GM19324 (cell line): ENCODE data around the gene CAPN5.
"Not testable (repeated sequence)": the region's sequence is repeated elsewhere in the genome, so short reads cannot be mapped to it uniquely, and the experiment has no call there.

Source experiments
- ATAC-seq: cut with Tn5 transposase; IDR thresholded peaks from one replicate; pipeline ENCODE4 v1.9.1; 2021; ENCODE audit warnings: mild to moderate bottlenecking, moderate library complexity; ENCODE audit not compliant: unreplicated experiment, low FRiP score

The CAPN5 gene

DNA sequence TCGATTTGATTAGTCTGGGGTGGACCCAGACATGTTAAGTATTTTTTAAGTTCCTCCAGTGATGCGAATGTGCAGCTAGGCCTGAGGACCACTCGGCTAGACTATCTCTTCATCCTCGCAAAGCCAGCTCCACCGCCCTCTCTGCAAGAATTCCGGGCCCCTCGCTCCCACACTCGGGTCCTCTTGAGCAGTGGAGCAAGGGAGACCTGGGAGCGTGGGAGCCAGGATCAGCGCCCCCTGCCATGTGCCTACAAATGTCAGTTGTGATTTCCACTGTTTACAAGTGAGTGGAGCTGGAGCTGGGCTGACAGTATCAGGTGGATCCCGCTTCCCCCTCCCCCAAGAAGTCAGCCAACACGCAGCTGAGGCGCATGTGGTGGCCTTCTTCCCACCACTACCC is 25.9 kb upstream of the CAPN5 start:
- no peak for ATAC-seq

DNA sequence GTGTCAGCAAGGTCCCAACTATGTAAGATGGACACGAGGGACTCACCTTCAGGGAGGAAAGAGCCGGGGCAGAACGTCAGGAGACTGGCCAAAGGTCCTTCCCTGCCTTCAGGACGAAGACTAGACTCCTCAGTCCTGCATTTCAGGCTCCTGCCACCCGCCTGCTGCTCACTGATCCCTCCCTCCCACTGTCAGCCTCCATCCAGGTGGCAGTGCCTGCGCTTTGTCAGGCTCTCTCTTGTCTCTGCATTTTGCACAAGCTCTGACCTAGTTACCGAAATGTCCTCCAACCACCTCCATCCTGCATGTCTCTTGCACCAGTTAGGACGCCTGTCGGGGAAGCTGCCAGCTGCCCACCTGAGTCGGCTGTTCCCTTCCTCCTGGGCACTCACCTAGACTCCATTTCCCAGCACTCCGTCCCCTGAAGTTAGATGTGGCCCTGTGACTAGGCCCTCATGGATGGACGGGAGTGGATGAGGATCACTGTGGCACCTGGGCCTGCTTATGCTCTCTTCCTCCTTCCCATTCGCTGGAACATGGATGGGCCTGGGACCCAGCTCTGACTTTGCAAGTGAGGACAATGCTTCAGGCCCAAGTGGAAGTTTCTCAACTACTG is 24.6 kb upstream of the CAPN5 start:
- no peak for ATAC-seq

DNA sequence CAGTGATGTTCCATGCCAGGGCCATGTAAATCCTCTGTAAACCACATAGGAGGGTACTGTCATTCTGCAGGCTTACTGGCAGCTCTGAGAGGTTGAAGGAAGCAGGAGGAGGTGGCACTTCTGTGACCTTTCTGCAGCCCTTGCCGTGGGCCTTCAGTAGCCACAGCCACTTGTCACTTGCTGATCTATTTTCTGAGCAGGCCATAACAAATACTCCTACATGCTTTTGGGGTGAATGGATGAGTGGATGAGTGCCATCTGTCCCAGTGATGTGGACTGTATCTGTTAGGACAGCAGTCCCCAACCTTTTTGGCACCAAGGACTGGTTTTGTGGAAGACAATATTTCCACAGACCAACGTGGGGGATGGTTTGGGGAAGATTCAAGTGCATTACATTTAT is 22.4 kb upstream of the CAPN5 start:
- no peak for ATAC-seq

GRCh38 chr11:77044886-77045285 is 21.9 kb upstream of the CAPN5 start:
- ATAC-seq, result no peak

GRCh38 chr11:77046060-77046501 is 20.7 kb upstream of the CAPN5 start:
- ATAC-seq, result no peak

GRCh38 chr11:77047007-77047927 is 19.5 kb upstream of the CAPN5 start:
- peak; percentile 78 for ATAC-seq

GRCh38 chr11:77047928-77048446 is 18.8 kb upstream of the CAPN5 start:
- ATAC-seq, result not testable (repeated sequence)

DNA sequence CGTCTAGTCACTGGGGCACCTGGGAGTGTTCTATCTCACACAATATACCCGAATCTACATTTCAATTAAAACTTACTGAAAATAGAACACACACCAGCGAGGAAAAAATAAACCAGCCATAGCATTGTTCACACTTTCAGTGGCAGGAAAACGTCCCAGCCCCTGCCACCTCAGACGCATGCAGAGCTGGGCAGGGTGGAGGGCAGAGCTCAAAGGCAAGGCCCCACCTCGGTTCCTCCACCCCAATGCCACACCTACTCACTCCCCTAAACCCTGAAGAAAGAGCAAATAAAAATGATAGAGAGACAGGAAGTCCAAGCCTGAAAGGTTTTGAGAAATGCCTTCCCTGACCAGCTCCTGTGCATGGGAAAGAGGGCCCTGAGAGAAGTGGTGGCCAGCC is 17.7 kb upstream of the CAPN5 start:
- no peak for ATAC-seq

DNA sequence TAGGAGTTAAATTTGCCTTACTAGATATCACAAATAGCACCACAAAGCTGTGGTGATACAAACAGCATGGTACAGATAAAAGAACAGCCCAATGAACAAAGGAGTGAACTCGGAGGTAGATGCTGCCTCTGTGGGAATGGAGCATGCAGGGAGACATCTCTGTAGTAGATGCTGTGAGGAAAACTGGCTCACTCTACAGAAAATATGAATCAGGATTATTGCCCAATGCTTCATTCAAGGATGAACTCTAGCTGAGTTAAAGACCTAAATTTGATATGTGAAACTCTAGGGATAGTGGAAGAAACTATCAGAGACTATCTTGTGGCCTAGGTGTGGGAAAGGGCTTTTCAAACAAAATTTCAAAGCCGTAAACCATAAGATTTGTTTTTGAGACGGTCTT is 15.3 kb upstream of the CAPN5 start:
- no peak for ATAC-seq

DNA sequence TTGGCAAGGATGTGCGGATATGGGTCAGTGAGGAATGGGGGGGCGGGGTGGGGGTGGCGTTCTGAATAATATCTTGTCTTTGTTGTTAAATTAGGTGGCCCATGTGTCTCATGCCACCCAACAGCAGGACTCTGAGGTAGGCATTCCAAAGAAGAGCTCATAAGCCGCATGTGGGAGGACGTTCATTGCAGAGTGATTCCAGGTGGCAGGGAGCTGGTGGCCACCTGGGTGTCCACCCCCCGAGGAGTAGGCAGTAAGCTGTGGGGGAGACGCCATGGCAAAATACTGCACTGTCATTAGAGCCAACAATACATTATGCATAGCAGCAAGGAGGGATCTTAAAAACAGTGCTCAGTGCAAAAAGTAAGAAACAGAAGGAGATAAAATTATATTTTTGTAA is 14.3 kb upstream of the CAPN5 start:
- no peak for ATAC-seq

DNA sequence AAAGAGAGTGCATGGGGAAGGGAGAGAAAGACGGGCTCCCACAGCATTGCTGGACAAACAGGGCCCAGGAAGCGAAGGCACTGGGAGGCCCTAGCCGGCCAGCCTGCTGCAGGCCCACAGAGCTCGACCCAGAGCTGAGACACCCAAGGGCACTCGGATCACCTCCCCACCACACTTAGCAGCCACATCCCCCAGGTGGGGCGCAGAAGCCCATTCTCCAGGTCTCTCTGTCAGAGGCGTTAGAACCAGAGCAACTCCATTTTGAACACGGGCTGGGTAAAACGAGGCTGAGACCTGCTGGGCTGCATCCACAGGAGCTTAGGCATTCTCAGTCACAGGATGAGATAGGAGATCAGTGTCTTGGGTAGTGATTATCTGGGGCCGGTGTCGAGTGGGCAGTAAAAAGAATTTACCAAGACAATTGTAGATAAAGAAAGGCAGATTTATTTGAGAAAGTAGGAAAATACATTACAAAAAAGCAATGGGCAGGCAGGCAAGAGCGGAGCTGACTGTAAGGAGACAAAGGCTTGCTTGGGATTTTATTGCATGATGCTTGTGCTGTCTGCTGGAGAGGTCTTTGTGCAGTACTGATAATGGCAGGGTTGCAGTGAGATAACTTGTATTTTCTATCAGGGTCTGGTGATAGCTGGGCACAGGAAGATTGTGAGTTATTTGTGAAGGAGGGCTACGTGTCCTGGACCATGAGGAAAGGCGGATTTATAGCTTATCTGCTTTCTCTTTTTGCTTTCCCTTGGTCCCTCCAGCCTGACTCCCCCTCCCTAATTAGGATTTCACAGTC is 13.4 kb upstream of the CAPN5 start:
- ATAC-seq, result no peak

- ATAC-seq, result no peak
Measured at GRCh38 chr11:77054084-77054483, 12.7 kb upstream of the CAPN5 start.

DNA sequence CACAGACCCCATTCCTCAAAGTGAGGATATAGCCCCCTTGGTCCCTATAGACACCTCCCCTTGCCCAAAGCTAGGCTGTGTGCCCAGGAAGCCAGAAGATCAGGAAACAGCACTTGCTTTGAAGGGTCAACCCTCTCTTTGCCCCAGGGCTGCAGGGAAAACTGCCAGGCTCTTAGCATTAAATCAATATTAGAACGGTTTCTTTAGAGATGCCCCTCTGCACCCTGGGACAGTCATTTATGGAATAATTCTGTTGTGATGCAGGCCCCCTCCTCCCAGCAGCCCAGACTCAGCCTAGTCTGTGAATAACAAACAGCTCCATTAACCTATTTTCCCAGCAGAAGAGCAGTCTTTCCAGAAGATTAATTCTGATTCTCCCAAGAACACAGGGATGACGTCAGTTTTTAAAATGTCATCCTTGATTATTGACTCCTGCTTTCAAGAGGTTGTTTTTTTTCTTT is 11.6 kb upstream of the CAPN5 start:
- ATAC-seq, result no peak

DNA sequence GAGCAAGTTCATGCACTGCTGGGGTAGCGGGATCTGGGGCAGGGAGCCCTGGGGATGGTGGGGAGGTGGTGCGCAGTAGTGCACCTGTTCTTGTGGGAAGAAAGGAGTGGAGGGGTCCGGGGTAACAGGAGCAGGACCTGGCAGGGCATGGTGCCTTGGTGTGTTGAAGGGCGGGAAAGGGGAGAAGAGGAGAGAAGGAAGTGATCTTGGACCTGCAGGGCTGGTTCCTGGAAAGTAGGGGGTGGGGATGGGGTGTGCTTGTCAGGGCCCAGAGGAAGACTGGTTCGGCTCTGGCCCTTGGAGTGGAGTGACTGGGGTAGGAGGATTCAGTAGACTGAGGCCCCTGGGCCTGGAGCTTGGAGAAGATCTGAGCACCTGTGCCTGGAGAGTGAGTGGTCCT is 10.9 kb upstream of the CAPN5 start:
- ATAC-seq, result no peak

GRCh38 chr11:77056814-77057402 is 9.9 kb upstream of the CAPN5 start:
- no peak for ATAC-seq

GRCh38 chr11:77057938-77058474 is 8.8 kb upstream of the CAPN5 start:
- ATAC-seq, result no peak

DNA sequence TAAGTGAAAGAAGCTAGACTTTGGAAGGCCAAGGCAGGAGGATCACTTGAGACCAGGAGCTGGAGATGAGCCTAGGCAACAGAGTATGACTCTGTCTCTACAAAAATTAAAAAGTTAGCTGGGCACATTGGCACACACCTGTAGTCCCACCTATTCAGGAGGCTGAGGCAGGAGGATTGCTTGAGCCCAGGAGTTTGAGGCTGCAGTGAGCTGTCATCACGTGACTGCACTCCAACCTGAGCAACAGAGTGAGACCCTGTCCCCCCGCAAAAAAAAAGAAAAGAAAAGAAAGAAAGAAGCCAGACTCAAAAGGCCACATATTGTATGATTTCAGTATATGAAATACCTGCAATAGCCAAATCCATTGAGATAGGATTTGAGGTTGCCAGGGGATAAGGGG is 7.9 kb upstream of the CAPN5 start:
- no peak for ATAC-seq

- ATAC-seq, result no peak
Measured at GRCh38 chr11:77059806-77060205, 7.0 kb upstream of the CAPN5 start.

DNA sequence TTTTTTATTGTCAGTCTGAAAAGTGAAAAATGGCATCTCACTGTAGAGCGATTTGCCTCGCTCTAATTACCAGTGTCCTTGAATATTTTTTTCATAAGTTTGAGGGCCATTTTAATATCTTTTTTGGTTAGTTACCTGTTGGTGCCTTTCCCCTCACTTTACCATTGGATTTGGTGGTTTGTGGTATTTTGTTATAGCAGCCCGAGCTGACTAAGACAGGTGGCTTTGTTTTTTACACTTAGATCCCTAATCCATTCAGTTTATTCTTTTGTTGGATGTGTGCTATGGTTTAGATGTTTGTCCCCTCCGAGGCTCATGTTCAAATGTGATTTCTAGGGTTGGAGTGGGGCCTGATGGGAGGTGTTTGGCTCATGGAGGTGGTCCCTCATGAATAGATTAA is 6.5 kb upstream of the CAPN5 start:
- no peak for ATAC-seq

DNA sequence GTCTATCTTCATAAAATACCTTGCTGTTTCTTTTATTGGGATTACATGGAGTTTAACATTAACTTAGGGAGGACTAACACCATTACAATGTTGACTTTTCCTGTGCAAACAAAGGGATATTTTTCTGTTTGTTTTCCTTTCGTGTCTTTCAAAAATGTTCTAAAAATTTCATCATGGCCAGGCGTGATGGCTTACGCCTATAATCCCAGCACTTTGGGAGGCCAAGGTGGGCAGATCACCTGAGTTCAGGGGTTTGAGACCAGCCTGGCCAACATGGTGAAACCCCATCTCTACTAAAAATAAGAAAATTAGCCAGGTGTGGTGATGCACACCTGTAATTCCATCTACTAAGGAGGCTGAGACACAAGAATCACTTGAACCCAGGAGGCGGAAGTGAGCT is 5.5 kb upstream of the CAPN5 start:
- ATAC-seq, result not testable (repeated sequence)
